SJCRH30 (cell line): ENCODE measurements around the gene SHOC2. TPM values are rescaled to one million over a fixed set of nuclear protein-coding genes. Genes with fewer than 3 reads are reported as not detected.

Experiments used
- DNase-seq, 2 experiments: peaks; one replicate each; pipeline ENCODE4 v3.0.0-alpha.2; 2015 to 2020
- H3K27ac ChIP-seq: fragments of 250-450 bp; sonication (Bioruptor Pico); 2 replicates; pipeline ENCODE4 v1.5.1; 2020; ENCODE audit warnings: mild to moderate bottlenecking, moderate library complexity
- H3K27me3 ChIP-seq: fragments of 250-450 bp; sonication (Bioruptor Pico); 2 replicates; pipeline ENCODE4 v1.5.1; 2020; ENCODE audit warnings: mild to moderate bottlenecking, moderate library complexity
- H3K36me3 ChIP-seq: fragments of 250-450 bp; sonication (Bioruptor Pico); 2 replicates; pipeline ENCODE4 v1.5.1; 2020; ENCODE audit warnings: mild to moderate bottlenecking, moderate library complexity
- H3K4me1 ChIP-seq: fragments of 250-450 bp; sonication (Bioruptor Pico); 2 replicates; pipeline ENCODE4 v1.5.1; 2020; ENCODE audit warnings: mild to moderate bottlenecking, moderate library complexity
- H3K4me3 ChIP-seq: fragments of 250-450 bp; sonication (Bioruptor Pico); 2 replicates; pipeline ENCODE4 v1.5.1; 2020; ENCODE audit warnings: mild to moderate bottlenecking, moderate library complexity
- H3K9me3 ChIP-seq: fragments of 250-450 bp; sonication (Bioruptor Pico); replicated peaks from 2 replicates; pipeline ENCODE4 v1.5.1; 2020; ENCODE audit warnings: mild to moderate bottlenecking, moderate library complexity
- total RNA-seq: library from RNA; depleted of rRNA; stranded (reverse); fragments of >200 nt; shearing (Covaris generic); gene quantifications from 2 replicates; pipeline ENCODE4 v1.2.3, GENCODE V29; 2014; rRNA removed

SHOC2 gene
- total RNA-seq, 1 experiment from 2014 or later = 29.0 TPM

DNA sequence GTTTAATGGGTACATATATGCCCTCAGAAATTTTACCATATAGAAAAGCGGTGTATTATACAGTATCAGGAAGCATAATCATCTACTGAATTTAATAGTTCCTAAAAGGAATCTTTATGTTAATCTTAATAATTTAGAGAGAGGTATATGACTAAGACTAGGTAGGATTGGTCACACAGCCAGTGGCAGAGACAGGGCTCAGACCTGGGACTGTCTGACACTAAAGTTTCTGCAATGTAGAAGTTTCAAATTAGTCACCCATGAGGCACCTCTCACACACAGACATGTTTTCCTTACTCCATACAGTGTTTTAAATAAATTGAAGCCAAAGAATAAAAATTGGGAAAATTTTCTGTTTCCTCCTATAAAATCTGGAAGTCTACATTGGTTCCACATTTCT, 84.6 kb downstream of the SHOC2 start:
- no peak overlapping the region for H3K27ac ChIP-seq
- no peak overlapping the region for H3K4me3 ChIP-seq
- peaks cover 19% of the 10 kb centered on the region for H3K36me3 ChIP-seq
- no peaks in the 10 kb centered on the region for H3K9me3 ChIP-seq
- no peaks in the 10 kb centered on the region for H3K27me3 ChIP-seq
- no peaks in the 10 kb centered on the region for H3K4me1 ChIP-seq
- DNase-seq = no peak

- Histone ChIP-seq H3K36me3 (peaks cover 18% of the 10 kb centered on the region; the same call in 1 of the 2 replicates), H3K9me3 (no peaks in the 10 kb centered on the region), H3K4me1 (no peaks in the 10 kb centered on the region), H3K27ac (no peak overlapping the region), H3K4me3 (no peak overlapping the region), H3K27me3 (no peaks in the 10 kb centered on the region)
- DNase-seq = no peak
Observed at GRCh38 chr10:111007486-111007885, 88.1 kb downstream of the SHOC2 start.

DNA sequence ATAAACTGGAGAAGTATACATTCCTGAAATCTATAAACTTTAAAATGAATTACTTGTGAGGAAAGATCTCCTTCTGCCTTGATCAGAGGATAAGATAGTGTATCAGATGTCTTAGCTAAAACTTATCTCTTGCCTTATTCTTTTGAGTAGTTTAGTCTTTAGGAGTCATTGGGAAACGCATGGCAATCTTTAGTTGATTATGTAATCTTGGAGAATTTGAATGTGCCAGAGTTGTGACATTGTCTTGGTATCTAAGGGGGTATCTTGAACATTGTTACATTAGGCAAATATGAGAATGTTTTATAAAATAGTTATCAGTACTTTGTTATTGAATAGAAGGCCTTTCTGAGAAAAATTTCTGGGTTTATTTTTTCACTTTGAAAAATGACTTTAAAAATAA, 95.8 kb downstream of the SHOC2 start:
- Histone ChIP-seq H3K27me3 (no peaks in the 10 kb centered on the region), H3K9me3 (no peaks in the 10 kb centered on the region), H3K4me1 (no peaks in the 10 kb centered on the region), H3K4me3 (no peak overlapping the region), H3K36me3 (peaks cover 3% of the 10 kb centered on the region), H3K27ac (no peak overlapping the region)
- DNase-seq = no peak

GRCh38 chr10:111017098-111017497, 97.7 kb downstream of the SHOC2 start:
- H3K36me3 ChIP-seq = no peaks in the 10 kb centered on the region; the same call in 1 of the 2 replicates
- H3K9me3 ChIP-seq = no peaks in the 10 kb centered on the region
- H3K27ac ChIP-seq = no peak overlapping the region
- no peaks in the 10 kb centered on the region for H3K27me3 ChIP-seq
- no peak overlapping the region for H3K4me3 ChIP-seq
- H3K4me1 ChIP-seq = no peaks in the 10 kb centered on the region
- DNase-seq = no peak

DNA sequence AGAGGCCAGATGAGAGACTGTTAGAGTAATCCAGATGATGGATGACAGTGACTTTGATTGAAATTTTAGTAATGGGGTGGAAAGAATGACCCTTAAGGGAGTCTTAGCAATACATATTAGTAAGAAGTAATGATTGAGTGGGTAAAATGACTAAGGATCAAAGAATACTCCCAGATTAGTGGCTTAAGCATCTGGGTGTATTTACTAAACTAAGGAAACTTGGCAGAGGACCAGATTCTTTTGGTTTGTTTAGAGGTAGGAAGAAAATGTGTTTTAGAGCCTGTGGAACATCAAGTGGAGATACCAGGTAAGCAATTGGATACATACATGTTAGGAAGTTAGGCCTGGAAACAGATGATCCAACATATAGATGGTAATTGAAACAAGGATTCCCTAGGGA, 98.6 kb downstream of the SHOC2 start:
- no peak for DNase-seq
- no peak overlapping the region for H3K4me3 ChIP-seq
- no peak overlapping the region for H3K27ac ChIP-seq
- no peaks in the 10 kb centered on the region for H3K27me3 ChIP-seq
- no peaks in the 10 kb centered on the region for H3K9me3 ChIP-seq
- no peaks in the 10 kb centered on the region; the same call in 1 of the 2 replicates for H3K36me3 ChIP-seq
- H3K4me1 ChIP-seq = no peaks in the 10 kb centered on the region

DNA sequence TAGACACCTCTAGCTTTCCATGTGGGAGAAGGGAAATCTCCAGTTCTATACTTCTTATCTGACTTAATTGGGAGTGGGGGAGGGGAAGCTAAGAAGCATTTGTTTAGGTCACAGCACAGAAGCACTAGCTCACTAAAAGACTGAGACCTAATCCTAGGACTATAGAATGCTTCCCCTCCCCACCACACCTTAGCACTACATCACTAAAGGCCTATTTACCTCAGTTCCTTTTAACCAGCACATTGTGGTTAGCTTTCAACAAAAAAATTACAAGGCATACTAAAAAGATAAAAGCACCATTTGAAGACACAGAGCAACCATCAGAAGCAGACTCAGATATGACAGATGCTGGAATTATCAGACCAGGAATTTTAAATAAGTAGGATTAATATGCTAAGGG, 103.7 kb downstream of the SHOC2 start:
- Histone ChIP-seq H3K36me3 (no peaks in the 10 kb centered on the region), H3K9me3 (no peaks in the 10 kb centered on the region), H3K4me1 (no peaks in the 10 kb centered on the region), H3K4me3 (no peak overlapping the region), H3K27ac (no peak overlapping the region), H3K27me3 (no peaks in the 10 kb centered on the region)
- no peak for DNase-seq

- no peak for DNase-seq
- Histone ChIP-seq H3K27ac (no peak overlapping the region), H3K4me1 (no peaks in the 10 kb centered on the region), H3K9me3 (no peaks in the 10 kb centered on the region; the same call in 1 of the 2 replicates), H3K36me3 (no peaks in the 10 kb centered on the region), H3K27me3 (no peaks in the 10 kb centered on the region), H3K4me3 (no peak overlapping the region)
Observed at GRCh38 chr10:111030042-111030750, 110.8 kb downstream of the SHOC2 start.

- Histone ChIP-seq H3K4me3 (no peak overlapping the region), H3K4me1 (no peaks in the 10 kb centered on the region), H3K36me3 (no peaks in the 10 kb centered on the region), H3K27ac (no peak overlapping the region), H3K27me3 (no peaks in the 10 kb centered on the region), H3K9me3 (peaks cover 3% of the 10 kb centered on the region; the same call in 1 of the 2 replicates)
- no peak for DNase-seq
Observed at GRCh38 chr10:111034598-111035310, 115.3 kb downstream of the SHOC2 start.

GRCh38 chr10:111035542-111035941, 116.1 kb downstream of the SHOC2 start:
- H3K27ac ChIP-seq = no peak overlapping the region
- no peaks in the 10 kb centered on the region for H3K27me3 ChIP-seq
- H3K9me3 ChIP-seq = peaks cover 4% of the 10 kb centered on the region; the same call in 1 of the 2 replicates
- no peaks in the 10 kb centered on the region for H3K36me3 ChIP-seq
- no peaks in the 10 kb centered on the region for H3K4me1 ChIP-seq
- no peak overlapping the region for H3K4me3 ChIP-seq
- no peak for DNase-seq

- Histone ChIP-seq H3K27ac (no peak overlapping the region), H3K27me3 (no peaks in the 10 kb centered on the region), H3K36me3 (no peaks in the 10 kb centered on the region), H3K4me3 (no peak overlapping the region), H3K4me1 (no peaks in the 10 kb centered on the region), H3K9me3 (peaks cover 8% of the 10 kb centered on the region; the same call in 1 of the 2 replicates)
- DNase-seq = no peak
Observed at GRCh38 chr10:111037858-111038257, 118.5 kb downstream of the SHOC2 start.

GRCh38 chr10:111039522-111039921, 120.1 kb downstream of the SHOC2 start:
- no peak for DNase-seq
- H3K9me3 ChIP-seq = peaks cover 8% of the 10 kb centered on the region; the same call in 1 of the 2 replicates
- no peak overlapping the region for H3K27ac ChIP-seq
- no peaks in the 10 kb centered on the region for H3K27me3 ChIP-seq
- no peak overlapping the region for H3K4me3 ChIP-seq
- no peaks in the 10 kb centered on the region for H3K36me3 ChIP-seq
- no peaks in the 10 kb centered on the region for H3K4me1 ChIP-seq

- H3K4me1 ChIP-seq = no peaks in the 10 kb centered on the region
- H3K4me3 ChIP-seq = no peak overlapping the region
- 0 out of 2 replicates have a peak, but pooled peaks cover 11% of the 10 kb centered on the region for H3K9me3 ChIP-seq
- H3K27me3 ChIP-seq = no peaks in the 10 kb centered on the region
- DNase-seq = no peak
- H3K36me3 ChIP-seq = no peaks in the 10 kb centered on the region; the same call in 1 of the 2 replicates
- no peak overlapping the region for H3K27ac ChIP-seq
Observed at GRCh38 chr10:111057006-111057405, 137.6 kb downstream of the SHOC2 start.

Other genes starting within 250 kb of the SHOC2 start
- gene PDCD4, start 47.7 kb upstream of the SHOC2 start, total RNA-seq = 55.0 and 60.9 TPM in 2 replicates
- gene BBIP1, start 424 bp upstream of the SHOC2 start, total RNA-seq = 45.0 and 57.0 TPM in 2 replicates
- gene ADRA2A, start 157.4 kb downstream of the SHOC2 start, total RNA-seq = 0.79 and 1.4 TPM in 2 replicates